Panc1 (cell line): ENCODE results near the gene NUP58.

ENCODE experiments used
- TCF7L2 ChIP-seq: IDR thresholded peaks from 2 replicates; pipeline ENCODE4 v1.6.1; 2011; ENCODE audit warnings: mild to moderate bottlenecking, low read depth, low read length, inconsistent platforms
- TF ChIP-seq, protein P1 (sequence below): fragments of 450-650 bp; IDR thresholded peaks from 2 replicates; pipeline ENCODE4 v1.5.1; 2017; ENCODE audit warnings: mild to moderate bottlenecking
- TF ChIP-seq, protein P2 (sequence below), 2 experiments: IDR thresholded peaks; 2 replicates each; pipeline ENCODE4 v1.6.1; 2011 to 2012; ENCODE audit warnings: low read depth in 2 of 2, control low read depth in 1 of 2, low read length in 1 of 2, mild to moderate bottlenecking in 1 of 2, moderate library complexity in 1 of 2; ENCODE audit not compliant: insufficient read depth in 1 of 2

DNA sequence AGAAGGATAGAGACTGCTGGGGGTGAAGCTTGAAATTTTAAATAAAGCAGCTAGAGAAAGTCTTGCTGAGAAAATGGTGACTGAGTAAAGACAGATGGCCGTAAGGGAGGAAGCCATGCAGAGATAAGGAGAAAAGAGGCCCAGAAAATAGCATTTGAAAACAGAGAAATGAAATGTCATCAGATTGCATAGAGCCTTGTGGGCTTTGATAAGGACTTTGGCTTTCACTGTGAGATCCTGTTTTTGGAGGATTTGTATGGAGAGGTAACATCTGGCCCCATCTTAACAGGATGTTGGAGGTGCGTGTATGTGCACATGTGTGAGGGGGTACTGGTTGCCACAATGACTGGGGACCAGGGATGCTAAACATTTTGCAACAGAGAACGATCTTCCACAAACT is 50.8 kb downstream of the NUP58 start:
- TF ChIP-seq, protein P1, sequence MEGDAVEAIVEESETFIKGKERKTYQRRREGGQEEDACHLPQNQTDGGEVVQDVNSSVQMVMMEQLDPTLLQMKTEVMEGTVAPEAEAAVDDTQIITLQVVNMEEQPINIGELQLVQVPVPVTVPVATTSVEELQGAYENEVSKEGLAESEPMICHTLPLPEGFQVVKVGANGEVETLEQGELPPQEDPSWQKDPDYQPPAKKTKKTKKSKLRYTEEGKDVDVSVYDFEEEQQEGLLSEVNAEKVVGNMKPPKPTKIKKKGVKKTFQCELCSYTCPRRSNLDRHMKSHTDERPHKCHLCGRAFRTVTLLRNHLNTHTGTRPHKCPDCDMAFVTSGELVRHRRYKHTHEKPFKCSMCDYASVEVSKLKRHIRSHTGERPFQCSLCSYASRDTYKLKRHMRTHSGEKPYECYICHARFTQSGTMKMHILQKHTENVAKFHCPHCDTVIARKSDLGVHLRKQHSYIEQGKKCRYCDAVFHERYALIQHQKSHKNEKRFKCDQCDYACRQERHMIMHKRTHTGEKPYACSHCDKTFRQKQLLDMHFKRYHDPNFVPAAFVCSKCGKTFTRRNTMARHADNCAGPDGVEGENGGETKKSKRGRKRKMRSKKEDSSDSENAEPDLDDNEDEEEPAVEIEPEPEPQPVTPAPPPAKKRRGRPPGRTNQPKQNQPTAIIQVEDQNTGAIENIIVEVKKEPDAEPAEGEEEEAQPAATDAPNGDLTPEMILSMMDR: no peak
- TF ChIP-seq, protein P2, sequence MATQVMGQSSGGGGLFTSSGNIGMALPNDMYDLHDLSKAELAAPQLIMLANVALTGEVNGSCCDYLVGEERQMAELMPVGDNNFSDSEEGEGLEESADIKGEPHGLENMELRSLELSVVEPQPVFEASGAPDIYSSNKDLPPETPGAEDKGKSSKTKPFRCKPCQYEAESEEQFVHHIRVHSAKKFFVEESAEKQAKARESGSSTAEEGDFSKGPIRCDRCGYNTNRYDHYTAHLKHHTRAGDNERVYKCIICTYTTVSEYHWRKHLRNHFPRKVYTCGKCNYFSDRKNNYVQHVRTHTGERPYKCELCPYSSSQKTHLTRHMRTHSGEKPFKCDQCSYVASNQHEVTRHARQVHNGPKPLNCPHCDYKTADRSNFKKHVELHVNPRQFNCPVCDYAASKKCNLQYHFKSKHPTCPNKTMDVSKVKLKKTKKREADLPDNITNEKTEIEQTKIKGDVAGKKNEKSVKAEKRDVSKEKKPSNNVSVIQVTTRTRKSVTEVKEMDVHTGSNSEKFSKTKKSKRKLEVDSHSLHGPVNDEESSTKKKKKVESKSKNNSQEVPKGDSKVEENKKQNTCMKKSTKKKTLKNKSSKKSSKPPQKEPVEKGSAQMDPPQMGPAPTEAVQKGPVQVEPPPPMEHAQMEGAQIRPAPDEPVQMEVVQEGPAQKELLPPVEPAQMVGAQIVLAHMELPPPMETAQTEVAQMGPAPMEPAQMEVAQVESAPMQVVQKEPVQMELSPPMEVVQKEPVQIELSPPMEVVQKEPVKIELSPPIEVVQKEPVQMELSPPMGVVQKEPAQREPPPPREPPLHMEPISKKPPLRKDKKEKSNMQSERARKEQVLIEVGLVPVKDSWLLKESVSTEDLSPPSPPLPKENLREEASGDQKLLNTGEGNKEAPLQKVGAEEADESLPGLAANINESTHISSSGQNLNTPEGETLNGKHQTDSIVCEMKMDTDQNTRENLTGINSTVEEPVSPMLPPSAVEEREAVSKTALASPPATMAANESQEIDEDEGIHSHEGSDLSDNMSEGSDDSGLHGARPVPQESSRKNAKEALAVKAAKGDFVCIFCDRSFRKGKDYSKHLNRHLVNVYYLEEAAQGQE (IDR thresholded peaks at IDR 0.05; ENCODE audit: insufficient read depth in 1 of 2, low read depth in 2 of 2, low read length in 1 of 2): no peak
- TF ChIP-seq TCF7L2: no peak
